ENCODE measurements around the gene RIC8B.

Gene RIC8B

DNA sequence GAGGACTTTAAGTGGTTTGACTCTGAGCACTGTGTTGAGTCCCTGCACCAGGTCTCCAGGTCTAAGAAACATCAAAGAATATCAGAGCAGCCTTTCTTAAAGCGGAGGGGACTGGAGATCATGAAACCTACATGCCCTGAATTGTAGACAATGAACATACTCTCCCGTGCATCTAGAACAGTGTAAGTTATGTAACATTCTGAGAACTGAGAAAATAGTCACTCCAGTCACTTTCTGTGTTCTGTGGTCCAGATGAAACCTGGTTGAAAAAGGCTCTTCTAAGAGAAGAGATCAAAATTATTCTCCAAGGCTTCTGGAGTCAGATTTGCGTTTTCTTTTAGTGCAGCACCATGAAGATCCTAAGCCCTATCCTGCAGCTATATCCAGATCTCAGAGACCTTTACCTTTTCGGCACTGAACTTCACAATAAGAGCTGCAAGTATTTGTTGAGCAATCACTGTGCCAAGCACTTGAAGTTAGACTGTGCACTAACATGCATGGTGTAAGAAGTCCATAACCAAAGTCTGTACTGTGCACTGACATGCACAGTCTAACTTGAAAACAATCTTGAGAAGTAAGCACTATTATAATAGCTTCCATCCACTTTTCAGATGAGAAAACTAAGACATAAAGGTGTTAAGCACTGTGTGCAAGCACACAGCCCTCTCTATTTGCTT is 115.6 kb downstream of the RIC8B start:
- H3K4me3 ChIP-seq (ENCODE audit: low read depth, low read length), result no peak overlapping the region
- TF ChIP-seq, protein P1, sequence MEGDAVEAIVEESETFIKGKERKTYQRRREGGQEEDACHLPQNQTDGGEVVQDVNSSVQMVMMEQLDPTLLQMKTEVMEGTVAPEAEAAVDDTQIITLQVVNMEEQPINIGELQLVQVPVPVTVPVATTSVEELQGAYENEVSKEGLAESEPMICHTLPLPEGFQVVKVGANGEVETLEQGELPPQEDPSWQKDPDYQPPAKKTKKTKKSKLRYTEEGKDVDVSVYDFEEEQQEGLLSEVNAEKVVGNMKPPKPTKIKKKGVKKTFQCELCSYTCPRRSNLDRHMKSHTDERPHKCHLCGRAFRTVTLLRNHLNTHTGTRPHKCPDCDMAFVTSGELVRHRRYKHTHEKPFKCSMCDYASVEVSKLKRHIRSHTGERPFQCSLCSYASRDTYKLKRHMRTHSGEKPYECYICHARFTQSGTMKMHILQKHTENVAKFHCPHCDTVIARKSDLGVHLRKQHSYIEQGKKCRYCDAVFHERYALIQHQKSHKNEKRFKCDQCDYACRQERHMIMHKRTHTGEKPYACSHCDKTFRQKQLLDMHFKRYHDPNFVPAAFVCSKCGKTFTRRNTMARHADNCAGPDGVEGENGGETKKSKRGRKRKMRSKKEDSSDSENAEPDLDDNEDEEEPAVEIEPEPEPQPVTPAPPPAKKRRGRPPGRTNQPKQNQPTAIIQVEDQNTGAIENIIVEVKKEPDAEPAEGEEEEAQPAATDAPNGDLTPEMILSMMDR (IDR thresholded peaks at IDR 0.05; ENCODE audit: borderline replicate concordance, insufficient read depth, low read depth, low read length), result no peak

DNA sequence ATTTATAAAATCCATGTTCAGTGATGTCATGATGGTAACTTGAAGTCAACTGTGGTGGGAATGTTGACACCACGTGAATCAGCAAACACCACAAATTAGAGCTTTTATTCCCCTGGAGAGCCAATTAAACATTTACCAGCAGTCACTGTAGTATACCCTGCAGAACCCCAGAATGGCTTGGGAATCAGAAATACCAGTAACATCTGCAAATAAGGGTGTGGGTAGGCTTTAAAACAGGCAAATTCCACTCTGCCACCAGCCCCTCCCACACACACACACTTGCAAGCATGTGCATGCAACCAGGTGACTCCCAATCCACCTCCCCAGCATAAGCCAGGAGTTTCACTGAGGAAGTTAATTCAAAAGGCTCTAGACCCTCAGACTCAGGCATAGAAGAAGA is 117.6 kb downstream of the RIC8B start:
- no peak overlapping the region for H3K4me3 ChIP-seq (ENCODE audit: low read depth, low read length)
- TF ChIP-seq, protein P1 (IDR thresholded peaks at IDR 0.05; ENCODE audit: borderline replicate concordance, insufficient read depth, low read depth, low read length), result no peak

DNA sequence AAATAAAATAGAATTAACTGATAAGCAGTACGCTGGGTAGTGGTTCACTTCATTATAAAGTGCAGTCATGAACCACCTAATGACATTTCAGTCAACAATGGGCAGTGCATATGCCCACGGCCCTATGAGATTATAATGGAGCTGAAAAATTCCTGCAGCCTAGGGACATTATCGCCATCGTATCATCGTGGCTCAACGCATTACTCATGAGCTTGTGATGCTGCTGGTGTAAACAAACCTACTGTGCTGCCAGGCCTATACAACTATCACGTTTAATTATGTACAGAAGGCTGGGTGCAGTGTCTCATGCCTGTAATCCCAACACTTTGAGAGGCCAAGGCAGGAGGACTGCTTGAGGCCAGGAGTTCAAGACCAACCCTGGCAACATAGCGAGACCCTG is 119.0 kb downstream of the RIC8B start:
- no peak overlapping the region for H3K4me3 ChIP-seq (ENCODE audit: low read depth, low read length)
- TF ChIP-seq, protein P1 (IDR thresholded peaks at IDR 0.05; ENCODE audit: borderline replicate concordance, insufficient read depth, low read depth, low read length), result no peak

DNA sequence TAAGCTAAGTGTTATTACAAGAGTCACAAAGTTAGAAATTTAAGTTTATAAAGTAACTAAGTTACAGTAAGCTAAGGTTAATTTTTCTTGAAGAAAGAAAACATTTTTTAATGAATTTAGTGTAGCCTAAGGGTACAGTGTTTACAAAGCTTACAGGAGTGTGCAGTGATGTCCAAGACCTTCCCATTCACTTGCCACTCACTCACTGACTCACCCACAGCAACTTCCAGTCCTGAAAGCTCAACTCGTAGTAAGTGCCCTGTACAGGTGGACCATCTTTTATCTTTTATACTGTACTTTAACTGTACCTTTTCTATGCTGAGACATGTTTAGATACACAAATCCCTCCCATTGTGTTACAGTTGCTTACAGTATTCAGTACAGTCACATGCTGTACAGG is 120.3 kb downstream of the RIC8B start:
- TF ChIP-seq, protein P1 (IDR thresholded peaks at IDR 0.05; ENCODE audit: borderline replicate concordance, insufficient read depth, low read depth, low read length), result no peak
- H3K4me3 ChIP-seq (ENCODE audit: low read depth, low read length), result no peak overlapping the region

DNA sequence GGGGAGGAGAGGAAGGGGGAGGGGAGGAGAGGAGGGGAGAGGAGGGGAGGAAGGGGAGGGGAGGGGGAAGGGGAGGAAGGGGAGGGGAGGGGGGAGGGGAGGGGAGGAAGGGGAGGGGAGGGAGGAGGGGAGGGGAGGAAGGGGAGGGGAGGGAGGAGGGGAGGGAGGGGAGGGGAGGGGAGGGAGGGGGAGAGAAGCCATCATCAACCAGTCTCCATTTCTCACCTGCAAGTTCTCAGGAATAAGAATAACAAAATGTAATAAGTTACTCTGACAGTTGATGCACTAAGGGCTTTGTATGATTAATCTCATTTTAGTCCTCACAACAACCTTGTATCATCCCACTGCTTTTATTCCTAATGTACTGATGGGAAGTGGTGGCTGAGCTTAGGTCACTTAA is 122.1 kb downstream of the RIC8B start:
- TF ChIP-seq, protein P1 (IDR thresholded peaks at IDR 0.05; ENCODE audit: borderline replicate concordance, insufficient read depth, low read depth, low read length), result no peak
- H3K4me3 ChIP-seq (ENCODE audit: low read depth, low read length), result no peak overlapping the region

DNA sequence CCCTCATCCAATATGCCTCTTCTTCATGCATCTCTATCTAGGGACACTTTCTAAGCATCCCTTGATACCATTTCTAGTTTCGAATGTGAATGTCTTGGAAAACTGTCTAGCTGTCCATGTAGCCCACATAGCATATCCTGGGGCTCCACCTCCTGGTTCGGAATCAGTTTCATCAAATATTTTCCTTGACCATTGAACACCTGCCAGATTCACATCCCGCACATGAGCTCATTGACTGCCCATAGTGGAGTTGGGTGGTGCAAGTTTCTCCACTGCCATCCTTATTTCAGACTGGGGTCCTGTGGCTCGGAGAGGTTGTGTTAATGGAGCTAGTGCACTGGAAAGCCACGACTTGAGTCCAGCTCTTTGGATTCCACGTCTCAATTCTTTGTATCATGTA is 122.6 kb downstream of the RIC8B start:
- H3K4me3 ChIP-seq (ENCODE audit: low read depth, low read length), result no peak overlapping the region
- TF ChIP-seq, protein P1 (IDR thresholded peaks at IDR 0.05; ENCODE audit: borderline replicate concordance, insufficient read depth, low read depth, low read length), result no peak
